Colonic mucosa (tissue), 4 donors: ENCODE measurements around the gene BMPER. TPM values are rescaled to one million over a fixed set of nuclear protein-coding genes. Genes with fewer than 3 reads are reported as not detected.

Experiments used
- DNase-seq: peaks from one replicate; pipeline ENCODE4 v3.0.0-alpha.2; 2020
- H3K27ac ChIP-seq: fragments of 200-600 bp; one replicate; pipeline ENCODE4 v1.8.0; 2021
- H3K27me3 ChIP-seq: fragments of 200-600 bp; one replicate; pipeline ENCODE4 v1.8.0; 2021
- H3K36me3 ChIP-seq: fragments of 200-600 bp; one replicate; pipeline ENCODE4 v1.8.0; 2021
- H3K4me1 ChIP-seq: fragments of 200-600 bp; one replicate; pipeline ENCODE4 v1.8.0; 2021; ENCODE audit warnings: mild to moderate bottlenecking
- H3K4me3 ChIP-seq: fragments of 200-600 bp; one replicate; pipeline ENCODE4 v1.8.0; 2021
- H3K9ac ChIP-seq, 2 donors: one replicate each; pipeline ENCODE4 v1.7.0; 2013; ENCODE audit warnings: control low read depth in 2 of 2, low read depth in 2 of 2, low read length in 2 of 2
- H3K9me3 ChIP-seq: fragments of 200-600 bp; one replicate; pipeline ENCODE4 v1.8.0; 2021
- CTCF ChIP-seq: fragments of 200-600 bp; IDR thresholded peaks from one replicate; pipeline ENCODE4 v1.8.0; 2022; ENCODE audit warnings: antibody characterized with exemption, mild to moderate bottlenecking
- intact Hi-C: fragments of 100-400 bp; cut with DNase I; formaldehyde crosslinking; loops from one replicate; pipeline ENCODE4 v1.14.1; 2022
- total RNA-seq, 2 donors: library from RNA; stranded (reverse); fragmentation: NEBNext Ultra II Directional in 1 of 2; extraction: Animal tissue kit (Norgen Biotek cat#: 25700) in 1 of 2; gene quantifications; one replicate each; pipeline ENCODE4 v1.2.1, GENCODE V29; 2021
- donor health status: healthy.
- donor health status: DM: no; HTN: no; CAD: no.
- donor health status: DM: no; HTN: no; CAD: no.

BMPER gene
- total RNA-seq, 2 donors from 2014 or later, result 0.85 to 1.3 TPM

- no peak for DNase-seq
- Histone ChIP-seq H3K36me3 (no peaks in the 10 kb centered on the region), H3K9me3 (no peaks in the 10 kb centered on the region), H3K4me1 (no peaks in the 10 kb centered on the region), H3K4me3 (no peak overlapping the region), H3K27me3 (no peaks in the 10 kb centered on the region), H3K27ac (no peak overlapping the region), H3K9ac (no peak overlapping the region)
- no peak for TF ChIP-seq CTCF
- intact Hi-C loops, result no loop called here
Observed at GRCh38 chr7:33892945-33893344, 12.4 kb upstream of the BMPER start.

- Histone ChIP-seq H3K4me1 (no peaks in the 10 kb centered on the region), H3K27me3 (no peaks in the 10 kb centered on the region), H3K9ac (no peak overlapping the region), H3K27ac (no peak overlapping the region), H3K36me3 (no peaks in the 10 kb centered on the region), H3K4me3 (no peak overlapping the region), H3K9me3 (no peaks in the 10 kb centered on the region)
- no peak for DNase-seq
- intact Hi-C loops, result no loop called here
- TF ChIP-seq CTCF, result no peak
Observed at GRCh38 chr7:33893377-33893776, 12.0 kb upstream of the BMPER start.

- peak; percentile 92 for TF ChIP-seq CTCF
- H3K9ac ChIP-seq, result no peak overlapping the region
- intact Hi-C loops, result loop anchor here (5.0 kb wide), 1 partner anchor 138 kb away; no protein-coding TSS in a partner anchor
- peak; percentile 87 for DNase-seq
- H3K36me3 ChIP-seq, result no peaks in the 10 kb centered on the region
- no peaks in the 10 kb centered on the region for H3K27me3 ChIP-seq
- no peaks in the 10 kb centered on the region for H3K9me3 ChIP-seq
- H3K4me3 ChIP-seq, result no peak overlapping the region
- no peaks in the 10 kb centered on the region for H3K4me1 ChIP-seq
- H3K27ac ChIP-seq, result no peak overlapping the region
Observed at GRCh38 chr7:33895025-33895804, 10.1 kb upstream of the BMPER start.

GRCh38 chr7:33900501-33900900 is 4.8 kb upstream of the BMPER start:
- no peak overlapping the region for H3K9ac ChIP-seq
- H3K27me3 ChIP-seq, result peaks cover 17% of the 10 kb centered on the region
- H3K36me3 ChIP-seq, result no peaks in the 10 kb centered on the region
- H3K27ac ChIP-seq, result no peak overlapping the region
- no peak overlapping the region for H3K4me3 ChIP-seq
- intact Hi-C loops, result no loop called here
- H3K9me3 ChIP-seq, result no peaks in the 10 kb centered on the region
- H3K4me1 ChIP-seq, result peaks cover 4% of the 10 kb centered on the region
- TF ChIP-seq CTCF, result no peak
- no peak for DNase-seq

- no peak overlapping the region for H3K4me3 ChIP-seq
- no peak overlapping the region for H3K9ac ChIP-seq
- DNase-seq, result no peak
- intact Hi-C loops, result no loop called here
- peaks cover 24% of the 10 kb centered on the region for H3K27me3 ChIP-seq
- H3K27ac ChIP-seq, result no peak overlapping the region
- H3K9me3 ChIP-seq, result no peaks in the 10 kb centered on the region
- no peak for TF ChIP-seq CTCF
- peaks cover 4% of the 10 kb centered on the region for H3K4me1 ChIP-seq
- no peaks in the 10 kb centered on the region for H3K36me3 ChIP-seq
Observed at GRCh38 chr7:33901199-33901598, 4.1 kb upstream of the BMPER start.
